ENCODE data around the gene GFRA1. TPM values are rescaled to one million over a fixed set of nuclear protein-coding genes. Genes with fewer than 3 reads are reported as not detected.

The GFRA1 gene
- total RNA-seq, 4 donors from 2014 or later = 19.8 to 61.8 (median 25.2) TPM

- Histone ChIP-seq H3K36me3 (no peaks in the 10 kb centered on the region), H3K27me3 (peaks cover 5% of the 10 kb centered on the region), H3K4me1 (no peaks in the 10 kb centered on the region), H3K4me3 (no peak overlapping the region), H3K9me3 (no peaks in the 10 kb centered on the region), H3K27ac (no peak overlapping the region)
- DNase-seq (ENCODE audit: low spot score in 2 of 2) = no peak
- WGBS = 60% methylated on average over 12 of the region's 12 CpGs
- TF ChIP-seq POLR2AphosphoS5 (IDR thresholded peaks at IDR 0.05) (no peak), POLR2A (IDR thresholded peaks at IDR 0.05) (no peak), CTCF (IDR thresholded peaks at IDR 0.05) (no peak), EP300 (IDR thresholded peaks at IDR 0.05) (no peak)
These were observed 16.9 kb downstream of the GFRA1 start for GRCh38 chr10:116255886-116256751.

- no peaks in the 10 kb centered on the region for H3K4me1 ChIP-seq
- no peaks in the 10 kb centered on the region for H3K9me3 ChIP-seq
- no peak for DNase-seq (ENCODE audit: low spot score in 2 of 2)
- no peaks in the 10 kb centered on the region for H3K36me3 ChIP-seq
- WGBS = 55% methylated on average over 7 of the region's 7 CpGs
- H3K4me3 ChIP-seq = no peak overlapping the region
- peaks cover 5% of the 10 kb centered on the region for H3K27me3 ChIP-seq
- TF ChIP-seq POLR2AphosphoS5 (IDR thresholded peaks at IDR 0.05) = no peak
- TF ChIP-seq POLR2A (IDR thresholded peaks at IDR 0.05) = no peak
- no peak for TF ChIP-seq CTCF (IDR thresholded peaks at IDR 0.05)
- TF ChIP-seq EP300 (IDR thresholded peaks at IDR 0.05) = no peak
- H3K27ac ChIP-seq = no peak overlapping the region
These were observed 18.4 kb downstream of the GFRA1 start for GRCh38 chr10:116254422-116255155.

GRCh38 chr10:116253716-116254115 lies 19.3 kb downstream of the GFRA1 start:
- Histone ChIP-seq H3K9me3 (no peaks in the 10 kb centered on the region), H3K4me1 (no peaks in the 10 kb centered on the region), H3K36me3 (no peaks in the 10 kb centered on the region), H3K4me3 (no peak overlapping the region), H3K27me3 (peaks cover 5% of the 10 kb centered on the region), H3K27ac (no peak overlapping the region)
- 87% methylated on average over 4 of the region's 4 CpGs for WGBS
- TF ChIP-seq CTCF (IDR thresholded peaks at IDR 0.05) (no peak), EP300 (IDR thresholded peaks at IDR 0.05) (no peak), POLR2A (IDR thresholded peaks at IDR 0.05) (no peak), POLR2AphosphoS5 (IDR thresholded peaks at IDR 0.05) (no peak)
- no peak for DNase-seq (ENCODE audit: low spot score in 2 of 2)

- H3K27me3 ChIP-seq = peaks cover 2% of the 10 kb centered on the region
- H3K4me1 ChIP-seq = no peaks in the 10 kb centered on the region
- WGBS = 86% methylated on average over 12 of the region's 12 CpGs
- H3K9me3 ChIP-seq = no peaks in the 10 kb centered on the region
- H3K27ac ChIP-seq = no peak overlapping the region
- no peaks in the 10 kb centered on the region for H3K36me3 ChIP-seq
- DNase-seq (ENCODE audit: low spot score in 2 of 2) = no peak
- H3K4me3 ChIP-seq = no peak overlapping the region
- no peak for TF ChIP-seq EP300 (IDR thresholded peaks at IDR 0.05)
- no peak for TF ChIP-seq POLR2A (IDR thresholded peaks at IDR 0.05)
- TF ChIP-seq CTCF (IDR thresholded peaks at IDR 0.05) = no peak
- no peak for TF ChIP-seq POLR2AphosphoS5 (IDR thresholded peaks at IDR 0.05)
These were observed 21.2 kb downstream of the GFRA1 start for GRCh38 chr10:116251602-116252395.
